Inflammatory macrophage (primary cell): ENCODE measurements around the gene KHDRBS1.
"Not testable (repeated sequence)": the region's sequence is repeated elsewhere in the genome, so short reads cannot be mapped to it uniquely, and the experiment has no call there.

Experiments
- DNase-seq, 2 donors: peaks; one replicate each; pipeline ENCODE4 v3.0.0-alpha.2; 2020 to 2022
- total RNA-seq, 18 experiments: gene quantifications; one replicate each; lab custom pipeline; 2026; ENCODE audit warnings: mixed read lengths in 6 of 18, inconsistent platforms in 2 of 18; lab: John Stamatoyannopoulos, UW

KHDRBS1 gene
- 62.2 to 145 (median 87.6) reads per million in 18 experiments for total RNA-seq

GRCh38 chr1:32013386-32014198, at the start of gene KHDRBS1:
Gene KHDRBS1, plus strand, starts transcription at chr1:32013868. Its CDS starts 128 bp downstream, at chr1:32013996.
- peak; percentile 99 to 100 for DNase-seq

- DNase-seq, result no peak
Measured at GRCh38 chr1:31970873-31971272, 42.8 kb upstream of the KHDRBS1 start.

GRCh38 chr1:31976401-31976800, 37.3 kb upstream of the KHDRBS1 start:
- DNase-seq, result no peak

GRCh38 chr1:31977385-31978131, 36.1 kb upstream of the KHDRBS1 start:
- peak in 1 of 2 donors; percentile 28 for DNase-seq

- no peak for DNase-seq
Measured at GRCh38 chr1:31978843-31979400, 34.7 kb upstream of the KHDRBS1 start.

- no peak for DNase-seq
Measured at GRCh38 chr1:31980835-31981455, 32.7 kb upstream of the KHDRBS1 start.

- no peak for DNase-seq
Measured at GRCh38 chr1:31981456-31981839, 32.2 kb upstream of the KHDRBS1 start.

- peak in 1 of 2 donors; percentile 31 for DNase-seq
Measured at GRCh38 chr1:31981972-31982371, 31.7 kb upstream of the KHDRBS1 start.

GRCh38 chr1:31984419-31985347, 29.0 kb upstream of the KHDRBS1 start:
- no peak for DNase-seq

GRCh38 chr1:31985430-31985829, 28.2 kb upstream of the KHDRBS1 start:
- DNase-seq, result no peak

- DNase-seq, result no peak
Measured at GRCh38 chr1:31987135-31987619, 26.5 kb upstream of the KHDRBS1 start.

- DNase-seq, result no peak
Measured at GRCh38 chr1:31989964-31990363, 23.7 kb upstream of the KHDRBS1 start.

GRCh38 chr1:31991182-31991581, 22.5 kb upstream of the KHDRBS1 start:
- DNase-seq, result no peak

- no peak for DNase-seq
Measured at GRCh38 chr1:31995263-31995662, 18.4 kb upstream of the KHDRBS1 start.

- DNase-seq, result not testable (repeated sequence)
Measured at GRCh38 chr1:31996121-31996520, 17.5 kb upstream of the KHDRBS1 start.

GRCh38 chr1:32001863-32002262, 11.8 kb upstream of the KHDRBS1 start:
- no peak for DNase-seq

- not testable (repeated sequence) for DNase-seq
Measured at GRCh38 chr1:32002285-32002684, 11.4 kb upstream of the KHDRBS1 start.

GRCh38 chr1:32005522-32005921, 8.1 kb upstream of the KHDRBS1 start:
- peak; percentile 73 to 84 for DNase-seq

GRCh38 chr1:32007591-32007940, 6.1 kb upstream of the KHDRBS1 start:
- DNase-seq, result no peak

- no peak for DNase-seq
Measured at GRCh38 chr1:32010246-32010645, 3.4 kb upstream of the KHDRBS1 start.

GRCh38 chr1:32012709-32013385, 821 bp upstream of the KHDRBS1 start:
- no peak for DNase-seq
